Activated CD4-positive, alpha-beta T cell treated with anti-CD3 and anti-CD28 coated beads, Interleukin-2, Interleukin-4, amounts not matched to agents 100 ng/mL and 50 ng/mL, durations not matched to agents 16 hours and 8 hours (primary cell): ENCODE results near the gene DNAJB6.

Source experiments
- DNase-seq: peaks from one replicate; pipeline ENCODE4 v3.0.0-alpha.2; 2020; ENCODE audit warnings: low spot score

DNAJB6 gene

DNA sequence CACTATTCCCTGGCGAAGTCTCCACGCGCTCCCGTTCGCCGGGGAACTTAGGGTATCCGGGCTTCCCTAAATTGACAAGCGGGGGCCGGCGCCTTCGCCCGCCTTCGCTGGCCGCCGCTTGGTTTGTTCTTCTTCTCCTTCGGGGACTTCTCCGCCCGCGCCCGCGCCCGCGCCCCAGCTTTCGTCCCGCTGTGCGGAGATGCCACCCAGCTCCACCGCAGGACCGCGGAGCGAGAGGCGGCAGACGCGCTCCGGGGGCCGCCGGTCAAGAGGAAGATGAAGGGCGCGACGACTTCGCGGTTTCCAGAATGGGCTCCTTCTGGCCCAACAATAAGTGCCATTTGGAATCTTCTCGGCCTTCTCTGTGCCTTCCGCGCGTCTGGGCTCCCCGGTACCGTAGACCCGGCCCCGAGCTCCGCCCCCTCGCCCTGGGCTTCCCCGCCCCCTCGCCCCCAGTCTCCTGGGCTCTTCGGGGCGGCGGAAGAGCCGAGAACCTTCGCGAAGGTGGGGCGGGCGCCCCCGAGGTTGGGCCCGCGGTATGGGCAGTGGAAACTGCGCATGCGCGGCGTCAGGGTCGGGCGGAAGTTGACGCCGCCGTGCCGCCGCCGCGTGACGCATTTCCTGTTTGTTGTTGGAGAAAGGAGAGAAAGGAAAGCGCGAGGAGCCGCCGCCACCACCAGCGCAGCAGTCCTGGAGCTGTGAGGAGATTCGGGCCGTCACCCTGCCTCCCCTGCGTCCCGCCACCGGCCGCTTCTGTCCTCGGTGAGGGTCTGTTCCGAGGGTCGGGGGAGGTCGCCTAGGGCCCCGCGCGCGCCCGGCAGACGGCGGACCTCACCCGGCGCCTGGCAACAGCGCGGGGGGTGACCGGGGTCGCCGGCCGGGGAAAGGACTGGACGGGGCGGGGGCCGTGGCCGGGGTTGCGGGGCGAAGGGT lies at the start of gene DNAJB6:
DNAJB6 (plus strand) TSS at position 622 of the 933 bp plus-strand sequence. CDS start 21,569 bp downstream, outside the sequence.
- DNase-seq = peak; percentile 95

DNA sequence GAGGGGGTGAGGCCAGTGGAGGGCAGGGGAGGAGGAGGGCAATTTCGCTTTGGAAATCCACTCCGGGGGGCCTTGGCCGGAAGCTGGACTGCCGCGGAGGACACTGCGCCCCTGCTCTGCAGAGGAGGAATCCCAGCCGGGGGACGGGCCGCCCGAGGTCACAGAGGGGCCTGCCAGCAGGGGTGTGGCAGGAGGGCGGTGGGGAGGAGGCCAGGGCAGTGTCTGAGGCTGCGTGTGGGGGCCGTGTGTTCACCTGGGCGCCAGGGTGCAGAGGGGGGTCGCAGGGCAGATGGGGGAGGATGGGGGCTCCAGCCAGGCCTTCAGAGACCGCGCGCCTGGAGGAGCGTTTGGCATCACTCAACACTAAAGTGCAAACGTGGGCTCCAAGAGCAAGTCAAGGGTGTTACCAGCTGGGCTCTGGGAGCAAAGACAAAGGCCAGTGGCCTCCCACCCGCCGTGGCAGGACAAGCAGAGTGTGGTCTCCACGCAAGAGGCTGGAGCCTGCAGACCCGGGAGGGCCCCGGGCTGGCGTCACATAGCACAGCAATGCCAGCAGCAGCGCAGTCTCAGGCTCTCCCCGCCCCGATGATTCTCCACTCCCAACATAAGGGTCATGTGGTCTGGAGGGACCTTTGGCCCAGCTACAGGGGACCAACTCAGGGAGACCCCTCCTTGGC lies 45.3 kb upstream of the DNAJB6 start:
- DNase-seq = no peak

DNA sequence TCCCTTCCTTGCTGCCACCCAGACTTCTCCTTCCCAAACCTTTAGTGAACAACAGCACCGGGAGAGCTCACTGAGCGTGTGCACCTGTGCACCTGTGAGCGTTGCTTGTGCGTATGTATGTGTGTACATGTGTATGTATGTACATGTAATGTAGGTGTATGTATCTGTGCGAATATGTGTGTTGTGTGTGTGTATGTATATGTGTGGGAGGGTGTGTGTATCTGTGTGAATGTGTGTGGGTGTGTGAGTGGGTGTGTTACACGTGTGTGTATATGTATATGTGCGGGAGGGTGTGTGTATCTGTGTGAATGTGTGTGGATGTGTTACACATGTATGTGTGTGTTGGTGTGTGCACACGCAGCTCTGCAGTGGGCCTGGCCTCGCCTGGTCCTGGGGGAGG lies 44.5 kb upstream of the DNAJB6 start:
- DNase-seq = no peak

DNA sequence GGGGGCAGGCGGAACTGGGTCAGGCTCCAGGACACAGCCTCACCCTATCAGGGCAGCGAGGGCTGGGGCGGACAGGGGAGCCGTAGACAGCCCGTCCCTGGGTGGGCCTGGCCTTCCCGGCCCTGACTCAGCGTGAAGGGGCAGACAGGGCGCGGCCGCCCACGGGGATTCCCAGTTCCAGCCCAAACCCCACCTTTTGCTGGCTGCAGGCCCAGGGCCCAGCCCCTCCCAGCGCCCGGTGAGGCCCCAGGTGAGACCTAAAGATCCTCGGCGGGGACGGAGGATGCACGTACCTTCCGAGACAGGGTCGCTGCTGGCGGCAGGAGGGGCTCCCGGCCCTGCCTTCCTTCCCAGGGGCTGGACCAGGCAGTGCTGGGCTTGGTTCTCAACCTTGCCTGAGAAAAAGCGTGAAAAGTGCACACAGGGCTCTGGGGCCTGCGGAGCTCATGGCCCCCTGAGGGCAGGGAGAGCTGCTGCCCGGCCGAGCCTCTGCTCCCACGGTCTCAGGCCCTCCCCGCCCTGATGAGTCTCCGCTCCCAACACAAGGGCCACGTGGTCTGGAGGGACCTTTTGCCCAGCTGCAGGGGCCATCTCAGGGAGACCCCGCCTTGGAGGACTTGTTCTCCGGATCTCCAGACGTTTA lies 43.9 kb upstream of the DNAJB6 start:
- no peak for DNase-seq

DNA sequence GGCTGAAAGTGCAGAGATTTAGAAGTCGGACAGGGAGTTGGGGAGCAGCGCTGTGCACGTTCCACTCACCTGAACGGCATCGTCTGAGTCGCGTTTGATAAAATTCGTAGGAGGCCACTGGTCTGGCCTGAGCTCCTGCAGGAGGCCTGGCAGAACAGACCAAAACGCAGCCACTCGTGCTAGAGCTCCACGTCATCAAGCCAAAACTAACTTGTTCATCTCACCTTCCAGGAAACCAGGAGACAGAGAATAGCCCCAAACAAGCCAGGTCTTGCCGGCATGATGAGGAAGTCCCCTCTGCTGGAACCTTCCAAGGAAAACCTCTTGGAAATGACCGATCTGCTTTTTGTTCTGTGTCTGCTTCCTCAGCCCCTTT lies 43.4 kb upstream of the DNAJB6 start:
- no peak for DNase-seq

DNA sequence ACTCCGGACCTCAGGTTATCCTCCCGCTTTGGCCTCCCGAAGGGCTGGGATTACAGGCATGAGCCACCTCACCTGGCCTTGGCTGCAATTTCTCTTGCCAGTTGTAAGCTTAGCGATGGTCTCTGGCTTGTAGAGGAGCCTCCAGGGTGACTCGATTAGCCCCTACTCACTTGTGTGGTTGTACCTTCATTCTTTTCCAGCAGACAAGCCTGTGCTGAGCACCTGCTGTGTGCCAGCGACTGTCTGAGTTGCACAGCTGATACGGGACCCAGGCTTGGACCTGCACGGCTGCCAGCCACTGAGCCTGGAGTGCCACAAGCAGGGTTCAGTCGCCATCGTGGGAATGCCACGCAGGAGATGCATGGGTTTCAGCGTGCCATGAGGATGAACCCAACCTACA lies 42.0 kb upstream of the DNAJB6 start:
- no peak for DNase-seq

DNA sequence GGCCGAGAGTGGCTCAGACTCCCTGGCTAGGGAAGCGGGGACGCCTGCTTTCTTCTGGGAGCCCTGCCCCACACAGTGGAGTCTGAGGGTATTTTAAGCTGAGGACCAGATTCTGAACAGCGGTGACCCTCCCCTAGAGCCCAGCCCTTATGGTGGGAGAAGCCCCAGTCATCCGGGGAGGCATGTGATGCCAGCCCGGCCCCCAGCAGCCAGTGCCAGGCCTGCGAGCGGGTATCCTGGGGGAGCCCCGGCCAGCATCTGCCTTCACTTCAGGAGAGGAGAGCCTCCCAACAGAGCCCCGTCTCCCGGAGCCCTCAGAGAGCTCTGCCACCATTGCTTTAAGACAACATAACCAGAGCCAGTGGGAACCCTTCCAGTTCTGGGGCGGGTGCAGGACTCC lies 41.5 kb upstream of the DNAJB6 start:
- no peak for DNase-seq

DNA sequence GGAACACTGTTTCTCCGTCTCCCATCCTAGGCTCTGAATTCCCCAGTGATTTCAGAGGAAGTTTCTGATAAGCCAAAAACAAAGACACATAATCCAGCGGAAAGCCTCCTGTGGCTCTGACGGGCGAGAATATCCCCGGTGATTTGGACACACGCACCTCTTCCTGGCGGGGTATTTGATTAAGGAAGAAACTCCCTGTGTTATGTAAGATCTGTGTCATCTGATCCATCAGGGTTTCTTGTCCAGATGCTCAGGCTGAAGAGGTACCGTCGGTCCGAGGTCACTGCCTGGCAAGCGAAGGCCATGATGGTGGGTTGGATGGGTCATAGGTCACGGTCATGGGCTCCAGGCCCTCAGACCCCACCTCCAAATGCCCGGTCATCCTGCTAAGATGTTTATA lies 39.6 kb upstream of the DNAJB6 start:
- DNase-seq = no peak

DNA sequence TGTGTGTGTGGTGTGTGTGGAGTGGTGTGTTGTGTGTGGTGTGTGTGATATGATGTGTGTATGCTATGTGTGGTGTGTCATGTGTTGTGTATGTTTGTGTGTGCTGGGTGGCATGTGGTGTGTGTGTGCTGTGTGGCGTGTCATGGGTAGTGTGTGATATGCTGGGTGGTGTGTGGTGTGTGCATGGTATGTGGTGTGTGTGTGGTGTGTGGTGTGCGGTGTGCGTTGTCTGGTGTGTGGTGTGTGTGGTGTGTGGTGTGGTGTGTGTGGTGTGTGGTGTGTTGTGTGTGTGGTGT lies 37.5 kb upstream of the DNAJB6 start:
- no peak for DNase-seq

DNA sequence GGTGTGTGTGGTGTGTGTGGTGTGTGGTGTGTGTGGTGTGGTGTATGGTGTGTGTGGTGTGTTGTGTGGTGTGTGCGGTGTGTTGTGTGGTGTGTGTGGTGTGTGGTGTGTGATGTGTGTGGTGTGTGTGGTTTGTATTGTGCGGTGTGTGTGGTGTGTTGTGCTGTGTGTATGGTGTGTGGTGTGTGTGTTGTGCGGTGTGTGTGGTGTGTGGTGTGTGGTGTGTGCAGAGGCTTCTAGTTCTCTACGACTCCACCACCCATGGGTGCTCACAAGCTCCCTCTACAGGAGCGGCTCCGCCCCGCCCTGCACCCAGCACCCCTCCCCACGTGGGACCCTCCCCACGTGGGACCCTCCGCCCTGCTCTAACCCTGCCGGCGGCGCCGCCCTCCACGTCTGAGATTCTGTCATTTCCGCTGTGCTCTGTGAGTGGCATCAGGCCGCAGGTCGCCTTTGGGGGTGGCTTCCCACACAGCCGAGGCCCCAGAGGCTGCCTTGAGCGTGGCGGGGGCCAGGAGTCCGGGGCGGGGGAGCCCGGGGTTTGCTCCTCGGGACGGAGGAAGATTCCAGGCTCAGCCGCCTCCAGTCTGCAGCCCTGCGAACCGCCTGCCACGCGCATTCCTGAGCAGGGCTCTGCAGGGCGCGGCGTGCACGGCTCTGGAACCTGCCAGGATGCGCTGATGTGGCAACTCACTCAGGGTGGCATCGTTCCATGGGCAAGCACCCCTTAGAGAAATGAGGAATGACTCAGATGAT lies 37.0 kb upstream of the DNAJB6 start:
- no peak for DNase-seq

DNA sequence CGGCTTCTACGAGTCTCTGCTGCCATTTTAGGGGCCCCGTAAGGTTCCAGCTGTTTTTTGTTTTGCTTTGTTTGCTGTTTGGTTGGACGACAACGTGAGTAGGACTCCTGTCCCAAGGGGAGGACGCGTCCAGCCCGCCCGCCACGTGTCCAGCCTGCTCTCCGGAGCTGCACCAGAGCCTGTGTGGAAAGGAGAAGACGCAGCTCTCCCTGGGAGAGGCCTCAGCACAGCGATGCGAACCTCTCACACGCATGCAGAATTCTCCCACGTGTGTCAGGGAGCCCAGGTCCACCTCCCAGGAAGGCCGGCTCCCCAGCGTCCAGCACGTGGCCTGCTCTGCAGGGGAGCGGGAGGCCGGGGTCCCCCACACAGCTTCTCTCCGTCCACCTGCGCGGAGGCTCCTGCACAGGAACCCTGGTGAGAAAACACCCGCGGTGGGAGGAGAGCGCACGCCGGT lies 36.4 kb upstream of the DNAJB6 start:
- no peak for DNase-seq

DNA sequence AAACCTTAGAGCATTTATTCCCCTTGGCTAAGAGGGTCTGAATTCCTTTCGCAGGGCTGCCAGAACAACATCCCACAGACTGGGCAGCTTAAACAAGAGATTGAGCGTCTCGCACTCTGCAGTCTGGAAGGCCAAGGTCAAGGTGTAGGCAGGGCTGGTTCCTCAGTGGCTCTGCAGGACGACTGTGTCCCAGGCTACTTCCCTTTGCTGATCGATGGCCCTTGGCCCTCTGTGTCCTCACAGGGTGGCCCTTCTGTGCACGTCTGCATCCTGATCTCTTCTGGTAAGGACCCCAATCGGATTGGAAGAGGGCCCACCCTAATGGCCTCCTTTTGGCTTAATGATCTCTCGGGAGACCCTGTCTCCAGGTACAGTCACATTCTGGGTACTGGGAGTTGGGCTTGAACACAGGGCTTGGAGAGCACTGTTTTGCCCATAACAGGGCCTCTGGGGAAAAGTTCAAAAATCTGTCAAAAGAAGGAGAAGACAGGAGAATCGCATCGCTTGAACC lies 35.1 kb upstream of the DNAJB6 start:
- DNase-seq = no peak

DNA sequence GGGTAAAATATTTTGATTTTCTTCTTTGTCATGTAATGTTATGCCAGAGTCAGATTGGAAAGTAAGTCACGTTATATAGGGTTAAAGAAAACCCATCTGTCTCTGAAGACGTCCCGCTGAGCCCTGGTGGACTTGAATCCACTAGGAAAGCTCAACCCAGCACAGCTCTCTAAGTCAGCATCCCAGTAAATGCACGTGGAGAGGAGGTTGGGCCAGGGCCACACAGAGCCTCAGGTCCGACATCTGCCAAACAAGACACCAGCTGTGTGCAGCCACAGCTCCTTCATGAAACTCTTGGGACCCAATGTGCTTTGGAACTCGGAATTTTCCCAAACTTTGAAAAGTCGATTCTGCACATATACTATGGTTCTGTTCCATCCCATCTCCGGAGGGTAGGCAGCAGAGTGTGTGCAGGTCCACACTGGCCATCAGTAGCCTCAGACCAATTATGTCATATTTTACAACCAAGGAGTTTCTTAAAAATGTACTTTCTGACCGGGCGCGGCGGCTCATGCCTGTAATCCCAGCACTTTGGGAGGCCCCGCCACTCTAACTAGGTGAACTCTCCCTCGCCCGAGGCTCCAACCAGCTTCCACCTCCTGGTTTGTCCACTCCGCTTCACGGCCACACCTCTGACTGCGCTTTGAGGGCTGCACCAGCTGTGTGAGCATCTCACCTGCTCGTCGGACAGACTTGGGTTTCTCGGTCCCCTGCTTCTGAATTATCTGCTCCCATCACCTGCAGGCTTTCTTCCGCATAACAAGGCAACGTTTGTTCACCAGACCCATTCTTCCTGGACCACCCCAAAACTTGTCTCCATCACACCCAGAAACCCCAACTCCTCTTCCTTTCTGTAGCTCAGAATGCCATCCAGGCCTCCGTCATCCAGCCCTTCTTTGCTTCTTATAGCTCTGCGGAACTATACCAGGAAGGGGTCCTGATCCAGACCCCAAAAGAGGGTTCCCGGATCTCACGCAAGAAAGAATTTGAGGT lies 29.7 kb upstream of the DNAJB6 start:
- DNase-seq = no peak

DNA sequence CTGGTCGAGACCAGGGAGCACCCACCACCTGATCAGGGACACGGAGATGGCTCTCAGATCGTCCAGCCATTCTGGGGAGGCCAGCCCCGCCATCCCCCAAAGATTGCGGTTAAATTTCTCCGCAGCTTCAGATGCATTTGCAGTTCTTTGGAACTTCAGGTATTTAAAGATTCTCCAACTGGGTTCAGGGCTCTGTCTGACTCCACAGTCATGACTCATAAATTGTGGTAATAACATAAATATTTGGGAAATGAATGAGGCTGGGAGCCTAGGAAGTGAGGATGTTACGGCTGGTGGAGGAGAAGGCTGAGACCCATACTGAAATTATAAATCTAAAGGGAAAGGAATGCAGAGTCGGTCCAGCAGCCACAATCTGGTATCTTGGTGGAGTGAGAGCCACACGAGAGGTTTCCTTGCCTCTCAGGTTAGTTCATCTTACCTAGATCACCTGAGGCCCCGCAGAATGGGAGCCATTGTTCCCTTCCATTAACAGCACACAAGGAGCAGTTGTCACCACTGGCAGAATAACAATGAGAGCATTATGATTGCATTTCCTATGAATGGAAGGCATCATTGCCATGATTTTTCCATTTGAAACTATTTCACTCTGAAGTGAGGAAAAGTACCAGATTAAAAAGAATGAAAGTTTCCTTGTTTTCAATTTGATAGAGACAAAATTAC lies 26.7 kb upstream of the DNAJB6 start:
- DNase-seq = no peak

DNA sequence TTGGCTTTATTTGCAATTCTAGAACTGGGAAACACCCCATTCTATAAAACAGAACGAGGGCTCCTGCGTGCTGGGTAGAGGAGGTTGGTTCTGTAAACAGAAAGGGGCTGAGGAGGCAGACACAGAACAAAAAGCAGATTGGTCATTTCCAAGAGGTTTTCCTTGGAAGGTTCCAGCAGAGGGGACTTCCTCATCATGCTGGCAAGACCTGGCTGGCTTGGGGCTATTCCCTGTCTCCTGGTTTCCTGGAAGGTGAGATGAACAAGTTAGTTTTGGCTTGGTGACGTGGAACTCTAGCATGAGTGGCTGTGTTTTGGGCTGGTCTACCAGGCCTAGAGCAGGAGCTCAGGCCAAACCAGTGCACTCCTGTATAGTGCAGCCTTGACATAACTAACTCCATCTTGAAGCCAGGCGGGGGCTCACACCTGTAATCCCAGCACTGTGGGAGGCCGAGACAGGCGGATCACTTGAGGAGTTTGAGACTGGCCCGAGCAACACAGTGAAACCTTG lies 26.1 kb upstream of the DNAJB6 start:
- no peak for DNase-seq

DNA sequence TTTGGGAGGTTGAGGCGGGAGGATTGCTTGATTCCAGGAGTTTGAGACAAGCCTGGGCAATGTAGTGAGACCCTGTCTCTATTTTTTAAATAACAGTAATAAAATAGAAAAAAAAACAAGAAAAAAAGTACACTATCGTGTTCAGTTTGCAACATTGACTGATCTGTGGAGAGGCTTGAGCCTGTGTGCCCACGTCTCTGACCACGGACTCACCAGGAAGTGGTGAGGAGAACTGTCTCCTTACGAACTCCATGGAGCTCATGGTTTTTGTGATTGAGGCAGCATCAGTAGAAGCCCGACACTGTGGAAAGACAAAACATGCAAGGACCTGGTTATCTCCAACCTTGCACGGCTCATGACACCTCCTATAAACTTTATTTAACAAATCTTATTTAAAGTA lies 23.9 kb upstream of the DNAJB6 start:
- DNase-seq = no peak

DNA sequence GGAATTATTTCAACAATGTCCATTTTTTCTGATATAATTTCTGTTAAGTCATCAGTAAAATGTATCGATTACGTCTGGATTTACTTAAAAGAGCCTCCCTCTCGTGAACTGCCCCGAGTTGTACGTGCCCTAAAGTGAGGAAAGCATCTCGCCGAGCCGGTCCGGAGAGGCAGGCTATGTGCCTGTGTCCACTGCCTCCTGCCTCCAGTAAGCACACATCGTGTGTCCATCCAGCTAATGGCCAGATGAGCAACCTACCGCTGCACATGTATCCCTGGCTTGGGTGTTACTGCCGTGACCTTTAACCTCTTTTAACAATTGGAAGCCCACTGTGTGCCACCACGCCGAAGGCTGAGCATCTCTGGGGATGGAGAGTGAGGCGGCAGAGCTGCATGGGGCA lies 23.2 kb upstream of the DNAJB6 start:
- DNase-seq = no peak

DNA sequence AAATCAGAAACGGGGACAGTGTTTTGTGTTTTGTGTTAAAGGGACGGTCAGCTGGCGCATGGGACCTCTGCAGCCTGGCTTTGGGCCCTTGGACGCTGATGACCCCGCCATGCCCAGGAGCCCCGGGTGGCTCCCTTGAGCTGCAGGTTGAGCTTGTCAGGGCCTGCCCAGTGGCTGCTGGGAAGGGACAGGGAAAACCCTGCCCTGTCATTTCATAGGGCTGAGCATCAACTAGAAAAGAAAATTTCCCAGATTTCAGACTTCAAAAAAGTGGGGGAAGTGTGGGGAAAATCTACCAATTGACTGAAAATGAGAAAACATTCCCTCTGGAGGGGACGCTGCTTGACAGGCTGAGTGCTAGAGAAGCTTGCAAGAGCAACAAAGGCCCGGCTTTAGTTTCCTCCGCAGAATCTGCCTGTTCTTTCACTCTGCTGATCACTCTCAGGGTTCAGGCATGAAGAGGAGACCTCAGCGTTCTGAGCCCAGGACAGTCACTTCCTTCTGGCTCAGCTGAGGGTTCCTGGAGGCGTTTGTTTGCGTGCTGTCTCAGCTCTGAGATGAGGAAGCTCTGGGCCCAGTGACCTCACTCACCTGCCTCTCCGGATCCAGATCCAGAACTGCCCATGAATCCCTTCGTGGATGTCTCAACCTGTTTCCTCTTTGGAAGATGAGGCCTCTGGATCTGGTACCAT lies 18.6 kb upstream of the DNAJB6 start:
- no peak for DNase-seq

DNA sequence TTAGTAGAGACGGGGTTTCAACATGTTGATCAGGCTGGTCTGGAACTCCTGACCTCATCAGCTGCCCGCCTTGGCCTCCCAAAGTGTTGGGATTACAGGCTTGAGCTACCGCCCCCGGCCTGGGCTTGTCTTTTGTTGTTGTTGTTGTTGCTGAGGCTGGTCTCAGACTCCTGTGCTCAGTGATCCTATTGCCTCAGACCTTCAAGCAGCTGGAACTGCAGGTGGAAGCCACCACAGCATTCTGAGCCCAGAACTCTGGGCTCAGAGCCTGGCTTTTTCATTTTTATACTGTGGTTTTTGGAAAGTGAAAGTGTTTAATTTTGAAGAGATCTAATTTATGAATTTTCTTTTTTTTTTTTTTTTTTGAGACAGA lies 16.2 kb upstream of the DNAJB6 start:
- DNase-seq = no peak

DNA sequence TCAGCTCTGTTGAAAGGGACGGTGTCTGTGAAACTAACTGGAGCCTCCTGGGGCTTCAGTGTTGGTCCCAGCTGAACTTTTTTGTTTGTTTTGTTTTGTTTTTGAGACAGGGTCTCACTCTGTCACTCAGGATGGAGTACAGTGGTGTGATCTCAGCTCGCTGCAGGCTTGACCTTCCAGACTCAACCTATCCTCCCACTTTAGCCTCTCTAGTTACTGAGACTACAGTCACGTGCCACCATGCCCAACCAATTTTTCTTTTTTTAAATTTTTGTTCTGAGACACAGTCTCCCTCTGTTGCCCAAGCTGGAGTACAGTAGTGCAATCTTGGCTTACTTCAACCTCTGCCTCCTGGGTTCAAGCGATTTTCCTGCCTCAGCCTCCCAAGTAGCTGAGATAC lies 13.4 kb upstream of the DNAJB6 start:
- no peak for DNase-seq
